ENCODE data around the gene CAMK2D.

CAMK2D gene

GRCh38 chr4:113636877-113637276 lies 124.7 kb downstream of the CAMK2D start:
- TF ChIP-seq CTCF (conservative IDR thresholded peaks at IDR 0.05; ENCODE audit: low read depth, low read length) = no peak
- peak; percentile 80 for DNase-seq (ENCODE audit: low read depth)
- H3K4me3 ChIP-seq (ENCODE audit: low read depth, low read length) = no peak overlapping the region

GRCh38 chr4:113636438-113636818 lies 125.1 kb downstream of the CAMK2D start:
- no peak overlapping the region for H3K4me3 ChIP-seq (ENCODE audit: low read depth, low read length)
- DNase-seq (ENCODE audit: low read depth) = no peak
- peak; percentile 4 for TF ChIP-seq CTCF (conservative IDR thresholded peaks at IDR 0.05; ENCODE audit: low read depth, low read length)

- H3K4me3 ChIP-seq (ENCODE audit: low read depth, low read length) = no peak overlapping the region
- peak; percentile 85 for DNase-seq (ENCODE audit: low read depth)
- TF ChIP-seq CTCF (conservative IDR thresholded peaks at IDR 0.05; ENCODE audit: low read depth, low read length) = no peak
These were observed 125.7 kb downstream of the CAMK2D start for GRCh38 chr4:113635739-113636437.

GRCh38 chr4:113634081-113634969 lies 127.2 kb downstream of the CAMK2D start:
- no peak overlapping the region for H3K4me3 ChIP-seq (ENCODE audit: low read depth, low read length)
- no peak for TF ChIP-seq CTCF (conservative IDR thresholded peaks at IDR 0.05; ENCODE audit: low read depth, low read length)

GRCh38 chr4:113633467-113633866 lies 128.1 kb downstream of the CAMK2D start:
- DNase-seq (ENCODE audit: low read depth) = no peak
- no peak for TF ChIP-seq CTCF (conservative IDR thresholded peaks at IDR 0.05; ENCODE audit: low read depth, low read length)
- H3K4me3 ChIP-seq (ENCODE audit: low read depth, low read length) = no peak overlapping the region

More at GRCh38 chr4:113634081-113634969, 127.2 kb downstream of the CAMK2D start:
- no peak for DNase-seq (ENCODE audit: low read depth)

GRCh38 chr4:113628711-113629110 lies 132.8 kb downstream of the CAMK2D start:
- no peak for TF ChIP-seq CTCF (conservative IDR thresholded peaks at IDR 0.05; ENCODE audit: low read depth, low read length)
- H3K4me3 ChIP-seq (ENCODE audit: low read depth, low read length) = no peak overlapping the region
- DNase-seq (ENCODE audit: low read depth) = no peak
